Measurements from ENCODE around the gene HIF1AN.
A peak's percentile ranks its signal among the peaks of the same experiment; 100 is the strongest.

HIF1AN gene

GRCh38 chr10:100506596-100507356 lies 29.0 kb upstream of the HIF1AN start:
- Histone ChIP-seq H3K27ac (no peak overlapping the region), H3K4me3 (no peak overlapping the region), H3K9me3 (no peaks in the 10 kb centered on the region), H3K4me1 (no peaks in the 10 kb centered on the region), H3K36me3 (peaks cover 5 to 85% (median 49%) of the 10 kb centered on the region in 3 donors), H3K27me3 (no peaks in the 10 kb centered on the region)
- DNase-seq: no peak
- intact Hi-C loops (cut with DNase I; ENCODE audit: low total_unique reads): no loop called here
- no peak for TF ChIP-seq CTCF (IDR thresholded peaks at IDR 0.05)

GRCh38 chr10:100507357-100507732 lies 28.4 kb upstream of the HIF1AN start:
- intact Hi-C loops (cut with DNase I; ENCODE audit: low total_unique reads): no loop called here
- no peak for TF ChIP-seq CTCF (IDR thresholded peaks at IDR 0.05)
- no peak for DNase-seq
- Histone ChIP-seq H3K9me3 (no peaks in the 10 kb centered on the region), H3K27me3 (no peaks in the 10 kb centered on the region), H3K4me3 (no peak overlapping the region), H3K4me1 (no peaks in the 10 kb centered on the region), H3K27ac (no peak overlapping the region), H3K36me3 (peaks cover 5 to 79% (median 45%) of the 10 kb centered on the region in 3 donors)

- Histone ChIP-seq H3K9me3 (no peaks in the 10 kb centered on the region), H3K27ac (no peak overlapping the region), H3K4me3 (no peak overlapping the region), H3K4me1 (no peaks in the 10 kb centered on the region), H3K27me3 (no peaks in the 10 kb centered on the region), H3K36me3 (peaks cover 5 to 77% (median 49%) of the 10 kb centered on the region in 3 donors)
- TF ChIP-seq CTCF (IDR thresholded peaks at IDR 0.05): no peak
- intact Hi-C loops (cut with DNase I; ENCODE audit: low total_unique reads): no loop called here
- DNase-seq: no peak
Observed at GRCh38 chr10:100508266-100508665, 27.5 kb upstream of the HIF1AN start.

GRCh38 chr10:100508691-100509150 lies 27.0 kb upstream of the HIF1AN start:
- H3K36me3 ChIP-seq: peaks cover 9 to 75% (median 51%) of the 10 kb centered on the region in 3 donors
- TF ChIP-seq CTCF (IDR thresholded peaks at IDR 0.05): peak; percentile 6
- H3K9me3 ChIP-seq: no peaks in the 10 kb centered on the region
- intact Hi-C loops (cut with DNase I; ENCODE audit: low total_unique reads): no loop called here
- no peak for DNase-seq
- no peak overlapping the region for H3K4me3 ChIP-seq
- H3K4me1 ChIP-seq: no peaks in the 10 kb centered on the region
- no peak overlapping the region for H3K27ac ChIP-seq
- H3K27me3 ChIP-seq: no peaks in the 10 kb centered on the region

GRCh38 chr10:100509241-100509840 lies 26.4 kb upstream of the HIF1AN start:
- no peaks in the 10 kb centered on the region for H3K9me3 ChIP-seq
- DNase-seq: no peak
- H3K4me3 ChIP-seq: no peak overlapping the region
- intact Hi-C loops (cut with DNase I; ENCODE audit: low total_unique reads): no loop called here
- H3K27me3 ChIP-seq: no peaks in the 10 kb centered on the region
- peaks cover 9 to 71% (median 47%) of the 10 kb centered on the region in 3 donors for H3K36me3 ChIP-seq
- TF ChIP-seq CTCF (IDR thresholded peaks at IDR 0.05): no peak
- H3K27ac ChIP-seq: no peak overlapping the region
- no peaks in the 10 kb centered on the region for H3K4me1 ChIP-seq

Data from tibial artery (tissue), 4 donors.